Smooth muscle cell (in vitro differentiated cells): ENCODE results near the gene LEPROT. TPM values are rescaled to one million over a fixed set of nuclear protein-coding genes. Genes with fewer than 3 reads are reported as not detected.

Experiments used
- DNase-seq: peaks from one replicate; lab custom pipeline; 2025; ENCODE audit not compliant: unreplicated experiment; lab: John Stamatoyannopoulos, UW
- H2AFZ ChIP-seq: fragments of 200-600 bp; sonication (generic); 2 replicates; pipeline ENCODE4 v1.6.0; 2016; ENCODE audit warnings: antibody characterized with exemption, low read depth, mild to moderate bottlenecking
- H3F3A ChIP-seq: fragments of 200-600 bp; sonication (generic); 2 replicates; pipeline ENCODE4 v1.6.0; 2017; ENCODE audit warnings: antibody characterized with exemption, low read depth
- H3K27ac ChIP-seq: fragments of 200-600 bp; sonication (generic); 2 replicates; pipeline ENCODE4 v1.5.1; 2016; ENCODE audit warnings: low read depth, mild to moderate bottlenecking
- H3K27me3 ChIP-seq: fragments of 200-600 bp; sonication (generic); 2 replicates; pipeline ENCODE4 v1.6.1; 2016; ENCODE audit warnings: low read depth, mild to moderate bottlenecking
- H3K36me3 ChIP-seq: fragments of 200-600 bp; sonication (generic); 2 replicates; pipeline ENCODE4 v1.5.1; 2016; ENCODE audit warnings: low read depth
- H3K4me1 ChIP-seq: fragments of 200-600 bp; sonication (generic); 2 replicates; pipeline ENCODE4 v1.5.1; 2016; ENCODE audit warnings: low read depth
- H3K4me2 ChIP-seq: fragments of 200-600 bp; sonication (generic); 2 replicates; pipeline ENCODE4 v1.6.0; 2016; ENCODE audit warnings: mild to moderate bottlenecking
- H3K4me3 ChIP-seq: fragments of 200-600 bp; sonication (generic); 2 replicates; pipeline ENCODE4 v1.5.1; 2016; ENCODE audit warnings: mild to moderate bottlenecking
- H3K79me2 ChIP-seq: fragments of 200-600 bp; sonication (generic); 2 replicates; pipeline ENCODE4 v1.6.0; 2016; ENCODE audit warnings: low read depth, mild to moderate bottlenecking
- H3K9ac ChIP-seq: fragments of 200-600 bp; sonication (generic); 2 replicates; pipeline ENCODE4 v1.6.0; 2016; ENCODE audit warnings: low read depth
- H3K9me3 ChIP-seq: fragments of 200-600 bp; sonication (generic); replicated peaks from 2 replicates; pipeline ENCODE4 v1.5.1; 2016; ENCODE audit warnings: low read depth
- H4K20me1 ChIP-seq: fragments of 200-600 bp; sonication (generic); 2 replicates; pipeline ENCODE4 v1.6.0; 2016; ENCODE audit warnings: low read depth
- CTCF ChIP-seq: fragments of 200-600 bp; sonication (generic); IDR thresholded peaks from 2 replicates; pipeline ENCODE4 v1.5.1; 2017; ENCODE audit warnings: borderline replicate concordance, mild to moderate bottlenecking, antibody characterized with exemption; ENCODE audit not compliant: insufficient read depth, poor library complexity, severe bottlenecking
- WGBS: methylation state at CpG from one replicate; pipeline ENCODE4 v1.1.7; 2016; ENCODE audit warnings: low lambda C conversion rate; 5-methylcytosine and 5-hydroxymethylcytosine counted together
- polyA plus RNA-seq: library from polyadenylated mRNA; unstranded; fragments of >200 nt; fragmentation: Nextera tagmentation; extraction: Ambion mirVana; gene quantifications from 2 replicates; pipeline ENCODE4 v1.2.1, GENCODE V29; 2016
- total RNA-seq: library from RNA; depleted of rRNA; stranded (reverse); fragments of >200 nt; gene quantifications from 2 replicates; pipeline ENCODE4 v1.2.3, GENCODE V29; 2014

The LEPROT gene
- total and polyA plus RNA-seq, 2 experiments from 2014 or later, result 61.0 to 76.4 TPM

GRCh38 chr1:65437616-65438015 lies 17.1 kb downstream of the LEPROT start:
- no peak overlapping the region for H2AFZ ChIP-seq
- no peak overlapping the region for H3K4me2 ChIP-seq
- no peaks in the 10 kb centered on the region for H3K9me3 ChIP-seq
- H3F3A ChIP-seq, result peaks cover 13% of the 10 kb centered on the region
- 98% methylated on average over 7 of the region's 7 CpGs for WGBS
- no peak for TF ChIP-seq CTCF
- peaks cover 8% of the 10 kb centered on the region for H3K4me1 ChIP-seq
- no peak overlapping the region for H3K9ac ChIP-seq
- no peak overlapping the region for H3K27ac ChIP-seq
- H3K27me3 ChIP-seq, result no peaks in the 10 kb centered on the region
- H3K36me3 ChIP-seq, result no peaks in the 10 kb centered on the region
- peaks cover 3% of the 10 kb centered on the region for H3K79me2 ChIP-seq
- no peak overlapping the region for H3K4me3 ChIP-seq
- DNase-seq, result no peak
- H4K20me1 ChIP-seq, result peaks cover 12% of the 10 kb centered on the region

DNA sequence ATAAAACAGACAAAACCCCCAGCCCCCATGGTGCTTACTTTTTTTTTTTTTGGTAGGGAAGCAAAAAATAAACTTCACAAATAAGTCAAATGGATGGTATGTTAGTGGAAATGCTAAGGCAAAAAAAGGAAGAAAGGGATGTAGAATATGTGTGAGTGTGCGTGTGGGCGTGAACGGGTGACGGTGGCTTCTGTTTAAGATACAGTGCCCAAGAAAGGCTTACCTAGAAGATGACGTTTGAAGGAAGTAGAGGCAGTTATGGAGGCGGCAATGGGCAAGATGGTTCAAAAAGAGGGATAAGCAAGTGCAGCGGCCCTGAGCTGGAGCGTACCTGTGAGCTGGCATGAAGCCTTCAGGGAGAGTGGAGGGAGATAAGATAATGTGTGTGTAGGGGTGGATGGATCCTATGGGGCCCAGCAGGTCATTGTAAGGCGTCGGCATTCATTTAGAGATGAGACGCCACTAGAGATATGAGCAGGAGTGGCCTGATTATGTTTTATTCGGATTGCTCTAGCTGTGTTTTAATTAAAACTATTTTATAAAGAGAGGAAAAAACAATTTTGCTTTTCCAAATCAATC lies 19.9 kb downstream of the LEPROT start:
- H3K4me2 ChIP-seq, result no peak overlapping the region
- TF ChIP-seq CTCF, result no peak
- no peak for DNase-seq
- no peaks in the 10 kb centered on the region for H4K20me1 ChIP-seq
- 88% methylated on average over 12 of the region's 12 CpGs for WGBS
- no peak overlapping the region for H3K27ac ChIP-seq
- no peaks in the 10 kb centered on the region for H3K36me3 ChIP-seq
- no peak overlapping the region for H3K9ac ChIP-seq
- no peaks in the 10 kb centered on the region for H3K79me2 ChIP-seq
- H3F3A ChIP-seq, result peaks cover 4% of the 10 kb centered on the region
- H2AFZ ChIP-seq, result no peak overlapping the region
- H3K4me3 ChIP-seq, result no peak overlapping the region
- peaks cover 7% of the 10 kb centered on the region for H3K4me1 ChIP-seq
- no peaks in the 10 kb centered on the region for H3K27me3 ChIP-seq
- no peaks in the 10 kb centered on the region for H3K9me3 ChIP-seq

GRCh38 chr1:65440915-65441314 lies 20.4 kb downstream of the LEPROT start:
- Histone ChIP-seq H3K9ac (no peak overlapping the region), H3K9me3 (no peaks in the 10 kb centered on the region), H3K36me3 (no peaks in the 10 kb centered on the region), H2AFZ (no peak overlapping the region), H3K4me3 (no peak overlapping the region), H3K27me3 (no peaks in the 10 kb centered on the region), H3F3A (peaks cover under 1% of the 10 kb centered on the region), H3K4me2 (no peak overlapping the region), H3K4me1 (peaks cover 3% of the 10 kb centered on the region), H4K20me1 (no peaks in the 10 kb centered on the region), H3K79me2 (no peaks in the 10 kb centered on the region), H3K27ac (no peak overlapping the region)
- WGBS, result 31% methylated on average over 1 of the region's 1 CpG
- DNase-seq, result no peak
- TF ChIP-seq CTCF, result no peak

DNA sequence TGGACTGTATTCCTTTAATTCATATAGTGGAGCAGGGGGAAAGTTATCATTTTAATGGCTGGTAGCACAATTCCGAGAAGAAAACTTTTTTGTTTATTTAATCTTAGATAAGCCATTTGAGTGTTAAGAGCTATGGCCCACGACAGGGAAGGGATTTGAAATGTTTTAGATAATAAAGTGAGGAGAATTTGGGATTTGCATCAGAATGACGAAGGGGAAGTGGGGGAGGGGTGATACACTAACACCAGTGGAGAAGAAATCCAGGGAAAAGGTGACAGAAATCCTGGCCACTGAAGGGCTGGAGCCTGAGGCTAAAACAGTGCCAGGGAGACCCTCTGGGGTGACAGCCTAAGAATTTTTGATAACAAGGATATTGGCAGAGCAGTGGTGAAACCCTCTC lies 21.0 kb downstream of the LEPROT start:
- Histone ChIP-seq H3K27ac (no peak overlapping the region), H3K9me3 (no peaks in the 10 kb centered on the region), H3K36me3 (no peaks in the 10 kb centered on the region), H4K20me1 (no peaks in the 10 kb centered on the region), H3F3A (no peaks in the 10 kb centered on the region), H3K9ac (no peak overlapping the region), H3K4me1 (no peaks in the 10 kb centered on the region), H3K79me2 (no peaks in the 10 kb centered on the region), H3K27me3 (no peaks in the 10 kb centered on the region), H2AFZ (no peak overlapping the region), H3K4me3 (no peak overlapping the region), H3K4me2 (no peak overlapping the region)
- no peak for TF ChIP-seq CTCF
- DNase-seq, result no peak
- WGBS, result 31% methylated on average over 3 of the region's 3 CpGs
